Parathyroid adenoma (tissue), 2 donors: ENCODE data around the gene DLGAP4.

Source experiments
- H2AFZ ChIP-seq: fragments of 300-600 bp; sonication (generic); one replicate; pipeline ENCODE4 v1.7.0; 2017; ENCODE audit warnings: antibody characterized with exemption, mild to moderate bottlenecking
- H3K27ac ChIP-seq: fragments of 300-600 bp; sonication (generic); one replicate; pipeline ENCODE4 v1.7.0; 2017
- H3K27me3 ChIP-seq: fragments of 300-600 bp; sonication (generic); one replicate; pipeline ENCODE4 v1.7.0; 2017; ENCODE audit warnings: low read length; ENCODE audit not compliant: control insufficient read depth, insufficient read depth
- H3K36me3 ChIP-seq: fragments of 300-600 bp; sonication (generic); one replicate; pipeline ENCODE4 v1.7.0; 2017; ENCODE audit warnings: low read length; ENCODE audit not compliant: control insufficient read depth, insufficient read depth
- H3K4me1 ChIP-seq: fragments of 300-600 bp; sonication (generic); one replicate; pipeline ENCODE4 v1.7.0; 2017; ENCODE audit warnings: control low read depth
- H3K4me2 ChIP-seq: fragments of 300-600 bp; sonication (generic); one replicate; pipeline ENCODE4 v1.7.0; 2017; ENCODE audit warnings: low read length
- H3K4me3 ChIP-seq: fragments of 300-600 bp; sonication (generic); one replicate; pipeline ENCODE4 v1.7.0; 2017; ENCODE audit warnings: low read depth, low read length
- H3K79me2 ChIP-seq: fragments of 300-600 bp; sonication (generic); one replicate; pipeline ENCODE4 v1.7.0; 2017; ENCODE audit warnings: control low read depth
- H3K9ac ChIP-seq: fragments of 300-600 bp; sonication (generic); one replicate; pipeline ENCODE4 v1.7.0; 2017; ENCODE audit warnings: mild to moderate bottlenecking
- H3K9me3 ChIP-seq: fragments of 300-600 bp; sonication (generic); one replicate; pipeline ENCODE4 v1.7.0; 2017; ENCODE audit warnings: low read length; ENCODE audit not compliant: control insufficient read depth
- TF ChIP-seq, protein P1 (sequence below): fragments of 300-600 bp; sonication (generic); IDR thresholded peaks from one replicate; pipeline ENCODE4 v1.7.0; 2017; ENCODE audit warnings: antibody characterized with exemption, mild to moderate bottlenecking
- donor health status: primary hyperparathyroidism.

Gene DLGAP4

DNA sequence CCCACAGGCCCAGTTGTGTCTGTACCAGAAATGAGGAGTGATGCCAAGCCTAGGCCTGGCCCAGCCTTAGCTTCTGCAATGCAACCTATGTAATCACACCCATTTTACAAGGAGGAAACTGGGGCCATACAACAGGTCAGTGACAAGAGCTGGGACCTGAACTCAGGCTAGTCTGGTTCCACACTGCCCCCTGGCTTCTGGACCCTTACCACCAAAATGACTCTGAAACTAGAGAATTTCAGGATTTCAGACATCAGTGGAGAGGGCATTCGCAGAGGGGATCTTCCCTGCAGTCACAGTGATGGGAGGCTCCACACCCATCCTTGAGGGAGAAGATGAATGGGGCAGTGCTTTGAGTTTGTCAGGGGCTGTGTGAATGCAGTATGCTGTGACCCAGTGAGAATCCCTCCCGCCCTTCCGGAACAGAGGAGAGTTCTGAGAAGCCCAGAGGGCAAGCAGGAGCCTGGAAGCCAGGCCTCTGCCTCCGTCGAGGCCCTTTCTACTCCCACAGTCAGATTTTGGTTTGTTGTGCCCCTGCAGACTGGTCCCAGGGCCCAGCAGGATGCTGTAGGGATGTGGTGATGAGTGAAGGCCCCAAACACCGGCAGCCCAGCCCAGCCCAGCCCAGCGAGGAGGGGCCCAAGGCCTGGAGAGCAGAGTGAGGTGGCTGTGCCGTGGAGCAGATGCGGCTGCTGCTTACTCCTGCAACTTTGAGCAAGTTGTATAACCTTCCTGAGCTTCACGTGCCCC lies 187.1 kb downstream of the DLGAP4 start:
- Histone ChIP-seq H3K27ac (no peak overlapping the region), H3K9ac (no peak overlapping the region), H3K9me3 (no peaks in the 10 kb centered on the region), H2AFZ (no peak overlapping the region), H3K4me2 (no peak overlapping the region), H3K36me3 (no peaks in the 10 kb centered on the region), H3K79me2 (peaks cover 41% of the 10 kb centered on the region), H3K27me3 (no peaks in the 10 kb centered on the region), H3K4me3 (no peak overlapping the region), H3K4me1 (peaks cover 4% of the 10 kb centered on the region)
- TF ChIP-seq, protein P1, sequence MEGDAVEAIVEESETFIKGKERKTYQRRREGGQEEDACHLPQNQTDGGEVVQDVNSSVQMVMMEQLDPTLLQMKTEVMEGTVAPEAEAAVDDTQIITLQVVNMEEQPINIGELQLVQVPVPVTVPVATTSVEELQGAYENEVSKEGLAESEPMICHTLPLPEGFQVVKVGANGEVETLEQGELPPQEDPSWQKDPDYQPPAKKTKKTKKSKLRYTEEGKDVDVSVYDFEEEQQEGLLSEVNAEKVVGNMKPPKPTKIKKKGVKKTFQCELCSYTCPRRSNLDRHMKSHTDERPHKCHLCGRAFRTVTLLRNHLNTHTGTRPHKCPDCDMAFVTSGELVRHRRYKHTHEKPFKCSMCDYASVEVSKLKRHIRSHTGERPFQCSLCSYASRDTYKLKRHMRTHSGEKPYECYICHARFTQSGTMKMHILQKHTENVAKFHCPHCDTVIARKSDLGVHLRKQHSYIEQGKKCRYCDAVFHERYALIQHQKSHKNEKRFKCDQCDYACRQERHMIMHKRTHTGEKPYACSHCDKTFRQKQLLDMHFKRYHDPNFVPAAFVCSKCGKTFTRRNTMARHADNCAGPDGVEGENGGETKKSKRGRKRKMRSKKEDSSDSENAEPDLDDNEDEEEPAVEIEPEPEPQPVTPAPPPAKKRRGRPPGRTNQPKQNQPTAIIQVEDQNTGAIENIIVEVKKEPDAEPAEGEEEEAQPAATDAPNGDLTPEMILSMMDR = no peak

GRCh38 chr20:36493801-36494114 lies 187.6 kb downstream of the DLGAP4 start:
- Histone ChIP-seq H3K27me3 (no peaks in the 10 kb centered on the region), H3K9me3 (no peaks in the 10 kb centered on the region), H3K4me3 (no peak overlapping the region), H3K9ac (no peak overlapping the region), H3K27ac (no peak overlapping the region), H3K79me2 (peaks cover 35% of the 10 kb centered on the region), H3K4me2 (no peak overlapping the region), H2AFZ (no peak overlapping the region), H3K36me3 (no peaks in the 10 kb centered on the region), H3K4me1 (peaks cover 4% of the 10 kb centered on the region)
- TF ChIP-seq, protein P1 = no peak

DNA sequence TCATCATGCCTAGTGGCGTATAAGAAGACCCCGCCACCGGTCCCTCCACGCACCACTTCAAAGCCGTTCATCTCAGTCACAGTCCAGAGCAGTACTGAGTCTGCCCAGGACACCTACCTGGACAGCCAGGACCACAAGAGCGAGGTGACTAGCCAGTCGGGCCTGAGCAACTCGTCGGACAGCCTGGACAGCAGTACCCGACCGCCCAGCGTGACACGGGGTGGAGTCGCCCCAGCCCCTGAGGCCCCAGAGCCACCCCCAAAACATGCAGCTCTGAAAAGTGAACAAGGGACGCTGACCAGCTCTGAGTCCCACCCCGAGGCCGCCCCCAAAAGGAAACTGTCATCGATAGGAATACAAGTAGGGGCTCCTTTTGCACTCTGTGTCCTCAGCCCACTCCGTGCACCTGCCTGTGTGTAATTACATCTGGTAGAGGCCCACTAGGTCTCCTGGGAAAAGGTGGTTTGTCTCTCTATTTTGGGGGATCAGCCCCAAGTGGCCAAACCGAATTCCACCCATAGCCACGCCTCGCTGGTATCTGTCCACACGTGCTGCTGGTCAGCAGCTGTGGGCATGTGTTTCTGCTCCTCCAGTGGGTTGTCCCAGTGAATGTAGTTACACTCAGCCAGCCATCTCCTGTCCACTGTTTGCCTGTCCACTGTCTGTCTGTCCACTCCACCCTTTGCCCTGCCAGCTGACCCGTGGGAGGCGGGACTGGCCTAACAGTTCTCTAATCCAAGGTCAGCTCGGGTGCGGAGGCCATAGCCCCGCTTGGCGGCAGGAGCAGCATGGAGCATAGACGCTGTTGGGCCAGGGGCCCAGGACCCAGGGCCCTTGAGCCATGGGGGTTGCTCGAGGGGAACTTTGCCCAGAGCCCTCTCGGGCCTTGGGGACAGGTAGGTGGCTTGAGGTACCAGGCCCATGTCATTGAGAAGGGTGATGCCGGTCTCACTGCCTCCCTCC lies 190.8 kb downstream of the DLGAP4 start:
- H3K4me3 ChIP-seq = no peak overlapping the region
- no peaks in the 10 kb centered on the region for H3K27me3 ChIP-seq
- H3K4me2 ChIP-seq = no peak overlapping the region
- H3K9me3 ChIP-seq = no peaks in the 10 kb centered on the region
- H3K79me2 ChIP-seq = peaks cover 25% of the 10 kb centered on the region
- H3K36me3 ChIP-seq = no peaks in the 10 kb centered on the region
- peaks cover 4% of the 10 kb centered on the region for H3K4me1 ChIP-seq
- H3K9ac ChIP-seq = no peak overlapping the region
- H2AFZ ChIP-seq = no peak overlapping the region
- no peak overlapping the region for H3K27ac ChIP-seq
- TF ChIP-seq, protein P1 = no peak

GRCh38 chr20:36497856-36498255 lies 191.7 kb downstream of the DLGAP4 start:
- Histone ChIP-seq H3K9ac (no peak overlapping the region), H3K36me3 (no peaks in the 10 kb centered on the region), H3K4me3 (no peak overlapping the region), H3K4me2 (no peak overlapping the region), H3K27me3 (no peaks in the 10 kb centered on the region), H3K4me1 (peaks cover 4% of the 10 kb centered on the region), H3K27ac (no peak overlapping the region), H3K79me2 (peaks cover 25% of the 10 kb centered on the region), H3K9me3 (no peaks in the 10 kb centered on the region), H2AFZ (no peak overlapping the region)
- TF ChIP-seq, protein P1 = no peak
